GM12878 (cell line): ENCODE data around the gene JMJD7. TPM values are rescaled to one million over a fixed set of nuclear protein-coding genes. Genes with fewer than 3 reads are reported as not detected.

Experiments used
- ATAC-seq: fragments of 200-7000 bp; cut with Tn5 transposase; 3 replicates; pipeline ENCODE4 v1.9.1; 2020; ENCODE audit warnings: mild to moderate bottlenecking, moderate library complexity
- BruUV-seq: library from RNA; stranded (reverse); fragments of 400-500 nt; replicated peaks from 2 replicates; lab custom pipeline; 2021; lab: Mats Ljungman, UMichigan
- CTCF ChIA-PET: fragments of 300-600 bp; sonication (Branson Sonifier 250); formaldehyde crosslinking; extraction: SDS; loops from one replicate; lab custom pipeline; 2021; ENCODE audit warnings: inconsistent platforms; lab: Yijun Ruan, JAX
- POLR2A ChIA-PET: fragments of 350-600 bp; formaldehyde crosslinking; extraction: SDS; loops from one replicate; lab custom pipeline; 2021; ENCODE audit warnings: inconsistent platforms; lab: Charles Lee
- RAD21 ChIA-PET: fragments of 300-600 bp; sonication (Branson Sonifier 250); formaldehyde crosslinking; loops from one replicate; lab custom pipeline; 2023; ENCODE audit warnings: antibody characterized with exemption; ENCODE audit not compliant: unreplicated experiment; lab: Charles Lee
- SMC1A ChIA-PET: fragments of 300-600 bp; sonication (Branson Sonifier 250); formaldehyde crosslinking; loops from one replicate; lab custom pipeline; 2023; ENCODE audit not compliant: unreplicated experiment, uncharacterized antibody; lab: Charles Lee
- DNase-seq: peaks from one replicate; pipeline ENCODE4 v3.0.0-alpha.2; 2011; ENCODE audit warnings: low read depth, low spot score
- FAIRE-seq: peaks from 3 replicates; lab custom pipeline; 2011; peaks lifted over from hg19 to GRCh38; lab: Jason Lieb, UNC
- H2AFZ ChIP-seq: 2 replicates; pipeline ENCODE4 v1.6.0; 2011; ENCODE audit warnings: low read depth, low read length, control low read depth; ENCODE audit not compliant: control insufficient read depth
- H3K27ac ChIP-seq: 2 replicates; pipeline ENCODE4 v1.5.1; 2011; ENCODE audit warnings: control low read depth; ENCODE audit not compliant: control insufficient read depth, insufficient read depth
- H3K27me3 ChIP-seq, 2 experiments: replicated peaks in 1 of 2; 2 replicates each; pipeline versions ENCODE4 v1.6.0 to v1.6.1; 2011; ENCODE audit warnings: low read length in 1 of 2; ENCODE audit not compliant: control insufficient read depth in 2 of 2, insufficient read depth in 2 of 2
- H3K36me3 ChIP-seq, 2 experiments: 2 replicates each; pipeline ENCODE4 v1.5.1; 2011; ENCODE audit warnings: low read length in 1 of 2; ENCODE audit not compliant: control insufficient read depth in 2 of 2, insufficient read depth in 2 of 2
- H3K4me1 ChIP-seq: 2 replicates; pipeline ENCODE4 v1.6.1; 2011; ENCODE audit warnings: mild to moderate bottlenecking, low read length, moderate library complexity, mixed read lengths; ENCODE audit not compliant: control insufficient read depth, insufficient read depth
- H3K4me2 ChIP-seq: 2 replicates; pipeline ENCODE4 v1.6.0; 2011; ENCODE audit warnings: control low read depth; ENCODE audit not compliant: control insufficient read depth, insufficient read depth
- H3K4me3 ChIP-seq: fragments of 200-600 bp; sonication (generic); 2 replicates; pipeline ENCODE4 v1.5.1; 2016
- H3K79me2 ChIP-seq: 2 replicates; pipeline ENCODE4 v1.6.0; 2011; ENCODE audit warnings: low read length; ENCODE audit not compliant: control insufficient read depth, insufficient read depth
- H3K9ac ChIP-seq: 2 replicates; pipeline ENCODE4 v1.8.0; 2011; ENCODE audit warnings: low read length, control low read depth, mixed read lengths; ENCODE audit not compliant: control insufficient read depth, insufficient read depth
- H3K9me3 ChIP-seq: replicated peaks from 3 replicates; pipeline ENCODE4 v1.5.1; 2011; ENCODE audit warnings: mild to moderate bottlenecking, low read length; ENCODE audit not compliant: control insufficient read depth, insufficient read depth
- H4K20me1 ChIP-seq: 2 replicates; pipeline ENCODE4 v1.6.0; 2011; ENCODE audit not compliant: control insufficient read depth, insufficient read depth
- E4F1 ChIP-seq: fragments of 450-650 bp; IDR thresholded peaks from 2 replicates; pipeline ENCODE4 v1.6.1; 2018; ENCODE audit warnings: borderline replicate concordance, mild to moderate bottlenecking; ENCODE audit not compliant: partially characterized antibody
- IKZF2 ChIP-seq, 2 experiments: fragments of 450-650 bp; IDR thresholded peaks; 2 replicates each; pipeline ENCODE4 v1.6.1; 2017; ENCODE audit warnings: mild to moderate bottlenecking in 2 of 2, moderate library complexity in 2 of 2
- JUNB ChIP-seq: IDR thresholded peaks from 2 replicates; pipeline ENCODE4 v1.6.1; 2016; ENCODE audit warnings: antibody characterized with exemption, mild to moderate bottlenecking
- WGBS: methylation state at CpG from one replicate; pipeline ENCODE4 v1.1.6; 2016; ENCODE audit warnings: low lambda C conversion rate; ENCODE audit not compliant: insufficient replicate concordance, insufficient coverage; ENCODE audit errors: missing lambda C conversion rate; 5-methylcytosine and 5-hydroxymethylcytosine counted together
- in situ Hi-C: fragments of 300-500 bp; cut with MboI; formaldehyde crosslinking; loops from 9 replicates; pipeline ENCODE4 v1.14.3; 2018; ENCODE audit warnings: mixed read lengths
- intact Hi-C: fragments of 100-400 bp; cut with micrococcal nuclease; formaldehyde crosslinking; loops from one replicate; pipeline ENCODE4 v1.14.2; 2022; ENCODE audit not compliant: unreplicated experiment
- polyA plus RNA-seq, 11 experiments: library from polyadenylated mRNA; depleted of rRNA in 4 of 11; unstranded in 6 of 11; stranded (reverse) in 5 of 11; fragments of >200 nt; fragmentation: Nextera tagmentation in 4 of 11; fragmentation: Illumina TruSeq in 1 of 11; extraction: Ambion mirVana in 4 of 11; extraction: Trizol in 1 of 11; gene quantifications; 1 replicate in 1 of 11; 2 replicates in 10 of 11; pipeline versions ENCODE4 v1.2.1 to v1.2.3, GENCODE V29; 2011 to 2016; ENCODE audit warnings: inconsistent platforms in 2 of 11, missing spikeins in 2 of 11, low read depth in 1 of 11
- total RNA-seq, 4 experiments: library from RNA; depleted of rRNA in 3 of 4; stranded (reverse); fragments of >200 nt in 3 of 4; fragmentation: Illumina TruSeq in 1 of 4; extraction: Trizol in 1 of 4; gene quantifications; 2 replicates each; pipeline versions ENCODE4 v1.2.1 to v1.2.3, GENCODE V29; 2013 to 2021

JMJD7 gene
- total and polyA plus RNA-seq, 10 of the 15 experiments (the other 5 are each of a cell fraction or from before 2014, with no cell fraction given) = 0.79 to 12.2 (median 6.5) TPM

- Histone ChIP-seq H3K9ac (no peak overlapping the region), H4K20me1 (no peaks in the 10 kb centered on the region), H3K27ac (peak overlapping the region; percentile 64), H3K9me3 (no peaks in the 10 kb centered on the region), H3K27me3 (no peaks in the 10 kb centered on the region), H3K4me2 (peak overlapping the region; percentile 67), H3K4me3 (no peak overlapping the region), H3K4me1 (peaks cover 38% of the 10 kb centered on the region), H2AFZ (peak overlapping the region; percentile 37; the same call in 1 of the 2 replicates), H3K79me2 (peaks cover 27% of the 10 kb centered on the region), H3K36me3 (no peaks in the 10 kb centered on the region; a peak in 1 of 4 replicates)
- DNase-seq (no peak), ATAC-seq (peak; percentile 30; the same call in 2 of the 3 replicates), FAIRE-seq (no peak)
- WGBS = 83% methylated on average over 4 of the region's 4 CpGs
- no TSS peak for BruUV-seq
- SMC1A ChIA-PET = interaction anchor here (0.6 to 12.8 kb wide), 6 partner anchors 9 to 326 kb away, joined by 3 to 189 read pairs (median 3); partner anchors contain the start of gene MAPKBP1
- RAD21 ChIA-PET = interaction anchor here (12.8 kb wide), 1 partner anchor 15 kb away, joined by 169 read pairs; the partner anchor contains the start of gene MAPKBP1
- in situ Hi-C loops (no loop called here), intact Hi-C loops (loop anchor here (2.0 kb wide), 1 partner anchor 17 kb away; the partner anchor contains the start of gene MAPKBP1)
- POLR2A ChIA-PET = interaction anchor here (0.5 to 12.8 kb wide), 3 partner anchors 8 to 1440 kb away, joined by 3 to 170 read pairs (median 4); partner anchors contain the start of gene MAPKBP1
- CTCF ChIA-PET = interaction anchor here (1.9 to 12.6 kb wide), 3 partner anchors 11 to 20 kb away, joined by 4 to 179 read pairs (median 9); partner anchors contain the start of gene MAPKBP1
- TF ChIP-seq IKZF2 (IDR thresholded peaks at IDR 0.05) (0 out of 4 replicates have a peak, but pooled peaks of 1 of the 2 experiments have one; percentile 1), JUNB (no peak), E4F1 (no peak)
These were observed 36.4 kb upstream of the JMJD7 start for GRCh38 chr15:41791547-41791937.
